ENCODE measurements around the gene KRT32.
"Not testable (repeated sequence)": the region's sequence is repeated elsewhere in the genome, so short reads cannot be mapped to it uniquely, and the experiment has no call there.

Gene KRT32

GRCh38 chr17:41462705-41463104 lies 4.5 kb downstream of the KRT32 start:
- DNase-seq, result no peak

- peak in 1 of 2 experiments; percentile 8 for DNase-seq
These were observed 9.5 kb downstream of the KRT32 start for GRCh38 chr17:41457676-41458075.

- DNase-seq, result no peak
These were observed 11.0 kb downstream of the KRT32 start for GRCh38 chr17:41456204-41456603.

- peak in 1 of 2 experiments; percentile 30 for DNase-seq
These were observed 11.9 kb downstream of the KRT32 start for GRCh38 chr17:41455236-41455635.

GRCh38 chr17:41453066-41453465 lies 14.1 kb downstream of the KRT32 start:
- no peak for DNase-seq

GRCh38 chr17:41452281-41452680 lies 14.9 kb downstream of the KRT32 start:
- no peak for DNase-seq

- no peak for DNase-seq
These were observed 15.9 kb downstream of the KRT32 start for GRCh38 chr17:41451154-41451728.

- no peak for DNase-seq
These were observed 18.2 kb downstream of the KRT32 start for GRCh38 chr17:41449008-41449407.

GRCh38 chr17:41448506-41448905 lies 18.7 kb downstream of the KRT32 start:
- no peak for DNase-seq

GRCh38 chr17:41446806-41447205 lies 20.4 kb downstream of the KRT32 start:
- no peak for DNase-seq

GRCh38 chr17:41444640-41445039 lies 22.5 kb downstream of the KRT32 start:
- no peak for DNase-seq

GRCh38 chr17:41444186-41444585 lies 23.0 kb downstream of the KRT32 start:
- no peak for DNase-seq

- no peak for DNase-seq
These were observed 24.4 kb downstream of the KRT32 start for GRCh38 chr17:41442739-41443138.

GRCh38 chr17:41440531-41441033 lies 26.6 kb downstream of the KRT32 start, which contains the start of gene KRT38:
Gene KRT38, minus strand, starts transcription at chr17:41440983. Its CDS starts 62 bp downstream, at chr17:41440921.
- DNase-seq, result no peak

GRCh38 chr17:41439375-41439774 lies 27.8 kb downstream of the KRT32 start:
- no peak for DNase-seq

- no peak for DNase-seq
These were observed 29.4 kb downstream of the KRT32 start for GRCh38 chr17:41437769-41438168.

GRCh38 chr17:41437254-41437653 lies 29.9 kb downstream of the KRT32 start:
- DNase-seq, result no peak

- no peak for DNase-seq
These were observed 32.8 kb downstream of the KRT32 start for GRCh38 chr17:41434415-41434814.

- no peak for DNase-seq
These were observed 33.2 kb downstream of the KRT32 start for GRCh38 chr17:41434005-41434404.

- no peak for DNase-seq
These were observed 33.6 kb downstream of the KRT32 start for GRCh38 chr17:41433586-41433985.

GRCh38 chr17:41430376-41430775 lies 36.8 kb downstream of the KRT32 start:
- DNase-seq, result not testable (repeated sequence)

GRCh38 chr17:41429667-41430066 lies 37.5 kb downstream of the KRT32 start:
- DNase-seq, result no peak

- DNase-seq, result no peak
These were observed 38.4 kb downstream of the KRT32 start for GRCh38 chr17:41428591-41429291.

GRCh38 chr17:41424111-41424635 lies 43.0 kb downstream of the KRT32 start, which contains the start of gene KRT37:
Gene KRT37, minus strand, starts transcription at chr17:41424585. Its CDS starts 62 bp downstream, at chr17:41424523.
- no peak for DNase-seq
